ENCODE measurements around the gene FTCD. TPM values are rescaled to one million over a fixed set of nuclear protein-coding genes. Genes with fewer than 3 reads are reported as not detected.
"Not testable (repeated sequence)": the region's sequence is repeated elsewhere in the genome, so short reads cannot be mapped to it uniquely, and the experiment has no call there.

Gene FTCD
- total RNA-seq, 1 donor: 0.43 TPM

GRCh38 chr21:46151261-46151988 is 4.0 kb downstream of the FTCD start:
- DNase-seq (ENCODE audit: low read depth): no peak
- TF ChIP-seq, protein P1, sequence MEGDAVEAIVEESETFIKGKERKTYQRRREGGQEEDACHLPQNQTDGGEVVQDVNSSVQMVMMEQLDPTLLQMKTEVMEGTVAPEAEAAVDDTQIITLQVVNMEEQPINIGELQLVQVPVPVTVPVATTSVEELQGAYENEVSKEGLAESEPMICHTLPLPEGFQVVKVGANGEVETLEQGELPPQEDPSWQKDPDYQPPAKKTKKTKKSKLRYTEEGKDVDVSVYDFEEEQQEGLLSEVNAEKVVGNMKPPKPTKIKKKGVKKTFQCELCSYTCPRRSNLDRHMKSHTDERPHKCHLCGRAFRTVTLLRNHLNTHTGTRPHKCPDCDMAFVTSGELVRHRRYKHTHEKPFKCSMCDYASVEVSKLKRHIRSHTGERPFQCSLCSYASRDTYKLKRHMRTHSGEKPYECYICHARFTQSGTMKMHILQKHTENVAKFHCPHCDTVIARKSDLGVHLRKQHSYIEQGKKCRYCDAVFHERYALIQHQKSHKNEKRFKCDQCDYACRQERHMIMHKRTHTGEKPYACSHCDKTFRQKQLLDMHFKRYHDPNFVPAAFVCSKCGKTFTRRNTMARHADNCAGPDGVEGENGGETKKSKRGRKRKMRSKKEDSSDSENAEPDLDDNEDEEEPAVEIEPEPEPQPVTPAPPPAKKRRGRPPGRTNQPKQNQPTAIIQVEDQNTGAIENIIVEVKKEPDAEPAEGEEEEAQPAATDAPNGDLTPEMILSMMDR (IDR thresholded peaks at IDR 0.05; ENCODE audit: insufficient read depth, low read depth, low read length): no peak
- no peak overlapping the region for H3K4me3 ChIP-seq (ENCODE audit: low read depth, low read length)

- H3K4me3 ChIP-seq (ENCODE audit: low read depth, low read length): no peak overlapping the region
- no peak for DNase-seq (ENCODE audit: low read depth)
- TF ChIP-seq, protein P1 (IDR thresholded peaks at IDR 0.05; ENCODE audit: insufficient read depth, low read depth, low read length): no peak
These were observed 4.8 kb downstream of the FTCD start for GRCh38 chr21:46150491-46151121.

GRCh38 chr21:46150073-46150472 is 5.3 kb downstream of the FTCD start:
- DNase-seq (ENCODE audit: low read depth): no peak
- TF ChIP-seq, protein P1 (IDR thresholded peaks at IDR 0.05; ENCODE audit: insufficient read depth, low read depth, low read length): no peak
- no peak overlapping the region for H3K4me3 ChIP-seq (ENCODE audit: low read depth, low read length)

DNA sequence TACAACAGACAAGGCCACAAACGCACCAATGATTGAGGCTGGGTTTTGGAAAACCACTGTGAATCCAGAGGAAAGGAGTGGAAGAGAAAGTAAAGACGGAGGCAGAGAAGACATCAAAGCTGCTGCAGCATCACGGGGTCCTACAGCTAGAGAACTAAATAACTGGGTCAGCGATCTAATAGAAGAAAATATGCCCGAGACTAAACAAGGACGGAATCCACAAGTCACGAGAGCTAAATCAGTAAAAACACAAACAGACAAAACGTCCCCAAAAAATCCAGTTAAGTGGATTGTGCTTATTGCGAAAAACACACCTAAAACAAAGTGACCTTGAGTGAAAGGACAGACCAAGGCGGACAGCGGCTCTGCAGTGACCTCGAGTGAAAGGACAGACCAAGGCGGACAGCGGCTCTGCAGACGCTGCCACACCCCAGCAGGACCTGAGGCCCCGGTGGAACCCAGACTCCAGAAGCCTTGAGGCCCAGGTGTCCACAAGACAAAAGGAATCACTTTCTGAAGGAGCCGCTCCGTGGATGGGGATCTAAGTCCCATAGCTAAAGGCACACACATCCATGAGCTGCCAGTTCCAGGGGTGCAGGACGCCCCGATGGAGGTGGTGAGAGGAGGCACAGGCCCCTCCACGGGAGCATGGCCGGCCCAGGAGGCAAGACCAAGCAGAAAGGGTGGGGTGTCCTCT is 6.0 kb downstream of the FTCD start:
- H3K4me3 ChIP-seq (ENCODE audit: low read depth, low read length): no peak overlapping the region
- DNase-seq (ENCODE audit: low read depth): no peak
- TF ChIP-seq, protein P1 (IDR thresholded peaks at IDR 0.05; ENCODE audit: insufficient read depth, low read depth, low read length): no peak

DNA sequence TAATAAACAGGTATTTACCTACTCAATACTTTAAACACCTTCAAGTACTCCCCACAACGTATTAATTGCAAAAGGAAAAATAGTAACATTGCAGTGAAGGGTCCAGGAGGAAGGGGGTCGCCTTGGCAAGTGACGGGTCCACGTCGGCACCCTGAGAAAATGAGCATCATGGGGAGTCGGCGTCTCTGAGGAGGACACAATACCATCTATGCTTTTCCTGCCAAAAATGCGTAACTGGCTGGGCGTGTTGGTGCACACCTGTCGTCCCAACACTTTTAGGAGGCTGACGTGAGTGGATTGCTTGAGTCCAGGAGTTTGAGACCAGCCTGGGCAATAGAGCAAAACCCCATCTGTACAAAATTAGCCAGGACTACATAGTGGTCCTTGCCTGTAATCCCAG is 7.3 kb downstream of the FTCD start:
- no peak for DNase-seq (ENCODE audit: low read depth)
- TF ChIP-seq, protein P1 (IDR thresholded peaks at IDR 0.05; ENCODE audit: insufficient read depth, low read depth, low read length): no peak
- H3K4me3 ChIP-seq (ENCODE audit: low read depth, low read length): no peak overlapping the region

DNA sequence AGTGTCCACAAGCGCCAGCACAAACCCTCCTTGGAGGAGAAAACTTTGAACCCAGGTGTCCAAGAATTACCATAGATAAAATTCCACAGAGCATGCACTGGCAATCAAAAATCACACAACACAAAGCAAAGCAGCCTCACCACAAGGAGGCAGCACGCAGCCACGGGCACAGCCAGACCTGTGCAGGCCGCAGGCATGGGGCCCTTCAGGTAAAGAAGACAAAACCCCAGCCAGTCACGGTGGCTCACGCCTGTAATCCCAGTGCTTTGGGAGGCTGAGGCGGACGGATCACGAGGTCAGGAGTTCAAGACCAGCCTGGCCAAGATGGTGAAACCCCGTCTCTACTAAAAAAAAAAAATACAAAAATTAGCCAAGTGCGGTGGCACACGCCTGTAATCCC is 8.0 kb downstream of the FTCD start:
- DNase-seq (ENCODE audit: low read depth): peak; percentile 37
- TF ChIP-seq, protein P1 (IDR thresholded peaks at IDR 0.05; ENCODE audit: insufficient read depth, low read depth, low read length): peak; percentile 59
- H3K4me3 ChIP-seq (ENCODE audit: low read depth, low read length): not testable (repeated sequence)
